Measurements from ENCODE around the gene TFAM.

TFAM gene

GRCh38 chr10:58396057-58396456 lies 10.8 kb downstream of the TFAM start:
- Histone ChIP-seq H3K4me2 (ENCODE audit: low read length) (no peak overlapping the region), H3K36me3 (ENCODE audit: control insufficient read depth, insufficient read depth, low read length) (no peaks in the 10 kb centered on the region), H3K4me1 (no peaks in the 10 kb centered on the region), H3K9ac (no peak overlapping the region), H3K27me3 (ENCODE audit: control insufficient read depth, insufficient read depth, low read length) (no peaks in the 10 kb centered on the region), H3K9me3 (ENCODE audit: control insufficient read depth, low read length) (no peaks in the 10 kb centered on the region), H3K27ac (no peak overlapping the region), H3K4me3 (ENCODE audit: low read depth, low read length) (no peak overlapping the region), H3K79me2 (no peaks in the 10 kb centered on the region), H2AFZ (no peak overlapping the region)
- TF ChIP-seq CTCF (IDR thresholded peaks at IDR 0.05), result no peak

GRCh38 chr10:58397830-58398229 lies 12.6 kb downstream of the TFAM start:
- no peak for TF ChIP-seq CTCF (IDR thresholded peaks at IDR 0.05)
- H3K4me1 ChIP-seq, result no peaks in the 10 kb centered on the region
- H2AFZ ChIP-seq, result no peak overlapping the region
- H3K27ac ChIP-seq, result no peak overlapping the region
- no peaks in the 10 kb centered on the region for H3K9me3 ChIP-seq (ENCODE audit: control insufficient read depth, low read length)
- H3K36me3 ChIP-seq (ENCODE audit: control insufficient read depth, insufficient read depth, low read length), result no peaks in the 10 kb centered on the region
- H3K4me3 ChIP-seq (ENCODE audit: low read depth, low read length), result no peak overlapping the region
- H3K4me2 ChIP-seq (ENCODE audit: low read length), result no peak overlapping the region
- no peaks in the 10 kb centered on the region for H3K27me3 ChIP-seq (ENCODE audit: control insufficient read depth, insufficient read depth, low read length)
- H3K79me2 ChIP-seq, result no peaks in the 10 kb centered on the region
- H3K9ac ChIP-seq, result no peak overlapping the region

GRCh38 chr10:58399410-58399809 lies 14.2 kb downstream of the TFAM start:
- Histone ChIP-seq H3K27me3 (ENCODE audit: control insufficient read depth, insufficient read depth, low read length) (no peaks in the 10 kb centered on the region), H2AFZ (no peak overlapping the region), H3K79me2 (no peaks in the 10 kb centered on the region), H3K9me3 (ENCODE audit: control insufficient read depth, low read length) (no peaks in the 10 kb centered on the region), H3K4me3 (ENCODE audit: low read depth, low read length) (no peak overlapping the region), H3K27ac (no peak overlapping the region), H3K4me1 (no peaks in the 10 kb centered on the region), H3K4me2 (ENCODE audit: low read length) (no peak overlapping the region), H3K9ac (no peak overlapping the region), H3K36me3 (ENCODE audit: control insufficient read depth, insufficient read depth, low read length) (no peaks in the 10 kb centered on the region)
- no peak for TF ChIP-seq CTCF (IDR thresholded peaks at IDR 0.05)

GRCh38 chr10:58400609-58401008 lies 15.4 kb downstream of the TFAM start:
- no peaks in the 10 kb centered on the region for H3K79me2 ChIP-seq

More at GRCh38 chr10:58400609-58401008, 15.4 kb downstream of the TFAM start:
- H3K27me3 ChIP-seq (ENCODE audit: control insufficient read depth, insufficient read depth, low read length), result no peaks in the 10 kb centered on the region
- no peak overlapping the region for H3K4me3 ChIP-seq (ENCODE audit: low read depth, low read length)
- no peak overlapping the region for H3K9ac ChIP-seq
- H2AFZ ChIP-seq, result no peak overlapping the region
- no peaks in the 10 kb centered on the region for H3K9me3 ChIP-seq (ENCODE audit: control insufficient read depth, low read length)
- no peak for TF ChIP-seq CTCF (IDR thresholded peaks at IDR 0.05)
- H3K4me1 ChIP-seq, result no peaks in the 10 kb centered on the region
- H3K4me2 ChIP-seq (ENCODE audit: low read length), result no peak overlapping the region
- H3K27ac ChIP-seq, result no peak overlapping the region
- no peaks in the 10 kb centered on the region for H3K36me3 ChIP-seq (ENCODE audit: control insufficient read depth, insufficient read depth, low read length)

Measured in parathyroid adenoma (tissue), 2 donors.